Right lung (tissue), 5 donors: ENCODE data around the gene FCN1. TPM values are rescaled to one million over a fixed set of nuclear protein-coding genes. Genes with fewer than 3 reads are reported as not detected.
"Not testable (repeated sequence)": the region's sequence is repeated elsewhere in the genome, so short reads cannot be mapped to it uniquely, and the experiment has no call there.

Experiments
- DNase-seq, 2 donors: peaks; one replicate each; pipeline ENCODE4 v3.0.0-alpha.2; 2013
- polyA plus RNA-seq, 5 donors: library from polyadenylated mRNA; unstranded; fragments of 120-200 nt; gene quantifications; one replicate each; pipeline versions ENCODE4 v1.2.1 to v1.2.3, GENCODE V29; 2013; ENCODE audit warnings: inconsistent platforms in 1 of 5, low replicate concordance in 1 of 5; ENCODE audit not compliant: insufficient read length in 5 of 5, insufficient read depth in 1 of 5

The FCN1 gene
- polyA plus RNA-seq, 5 donors = 2.8 to 6.7 (median 5.5) TPM

DNA sequence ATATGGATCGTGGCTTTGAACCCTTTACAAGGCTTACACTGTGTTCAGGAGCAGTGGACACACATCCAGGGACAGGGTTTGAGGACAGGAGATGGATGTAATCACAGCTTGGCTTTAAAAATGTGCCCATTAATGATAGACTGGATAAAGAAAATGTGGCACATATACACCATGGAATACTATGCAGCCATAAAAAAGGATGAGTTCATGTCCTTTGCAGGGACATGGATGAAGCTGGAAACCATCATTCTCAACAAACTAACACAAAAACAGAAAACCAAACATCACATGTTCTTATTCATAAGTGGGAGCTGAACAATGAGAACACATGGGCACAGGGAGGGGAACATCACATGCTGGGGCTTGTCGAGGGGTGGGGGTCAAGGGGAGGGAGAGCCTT, 60.3 kb downstream of the FCN1 start:
- DNase-seq = not testable (repeated sequence)

DNA sequence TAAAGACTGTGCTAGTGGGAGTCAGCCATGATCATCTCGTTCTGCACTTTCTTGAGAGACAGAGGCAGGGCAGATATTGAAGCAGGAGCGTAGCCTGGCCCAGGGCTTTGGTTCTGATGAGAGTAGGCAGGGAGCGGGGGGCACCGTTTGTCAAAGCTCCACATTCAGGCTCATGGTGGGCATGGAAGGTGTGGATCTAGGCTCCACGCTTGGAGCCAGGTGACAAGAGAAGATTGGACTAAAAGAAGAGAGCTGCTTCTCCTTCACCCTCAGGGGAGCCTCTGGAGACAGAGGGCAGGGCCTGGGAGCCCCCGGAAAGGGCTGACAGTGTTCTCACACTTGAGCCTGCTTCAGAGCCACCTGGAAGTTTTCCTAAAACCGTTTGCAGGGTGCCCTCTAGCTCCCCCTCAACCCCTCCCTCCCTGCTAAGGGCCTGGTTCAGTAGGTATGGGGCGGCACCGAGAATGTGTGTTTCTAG, 61.8 kb downstream of the FCN1 start:
- DNase-seq = no peak

Other genes starting within 250 kb of the FCN1 start
- gene FCN2, start 37.1 kb downstream of the FCN1 start, polyA plus RNA-seq = under 1 TPM in 3 of 5 donors, not detected in 2; 0.11 to 0.20 (median 0.14) TPM
- gene OLFM1, start 169.8 kb upstream of the FCN1 start, polyA plus RNA-seq = 10 to 100 TPM in 3 of 5 donors, 1 to 10 TPM in 2; 8.1 to 16.1 (median 14.6) TPM